Embryonic facial prominence (tissue), 1 donor: Measurements from ENCODE around the gene TBRG1.
A peak's percentile ranks its signal among the peaks of the same experiment; 100 is the strongest.
"Not testable (repeated sequence)": the region's sequence is repeated elsewhere in the genome, so short reads cannot be mapped to it uniquely, and the experiment has no call there.

Experiments
- DNase-seq: peaks from one replicate; pipeline ENCODE4 v3.0.0-alpha.2; 2016; ENCODE audit errors: extremely low spot score

The TBRG1 gene

GRCh38 chr11:124622531-124623451, at the start of gene TBRG1:
Gene TBRG1, plus strand, starts transcription at chr11:124622864. Its CDS starts 220 bp downstream, at chr11:124623084.
- DNase-seq = peak; percentile 90

- no peak for DNase-seq
Measured at GRCh38 chr11:124577716-124578427, 44.8 kb upstream of the TBRG1 start.

GRCh38 chr11:124578761-124579160, 43.9 kb upstream of the TBRG1 start:
- DNase-seq = no peak

GRCh38 chr11:124581817-124582216, 40.8 kb upstream of the TBRG1 start:
- no peak for DNase-seq

GRCh38 chr11:124582565-124582964, 40.1 kb upstream of the TBRG1 start:
- DNase-seq = no peak

GRCh38 chr11:124583781-124584180, 38.9 kb upstream of the TBRG1 start:
- DNase-seq = no peak

- DNase-seq = no peak
Measured at GRCh38 chr11:124584681-124585372, 37.8 kb upstream of the TBRG1 start.

- DNase-seq = peak; percentile 36
Measured at GRCh38 chr11:124586238-124586860, 36.3 kb upstream of the TBRG1 start.

GRCh38 chr11:124591430-124591829, 31.2 kb upstream of the TBRG1 start:
- DNase-seq = no peak

GRCh38 chr11:124592627-124593026, 30.0 kb upstream of the TBRG1 start:
- DNase-seq = no peak

- DNase-seq = no peak
Measured at GRCh38 chr11:124595302-124595701, 27.4 kb upstream of the TBRG1 start.

- no peak for DNase-seq
Measured at GRCh38 chr11:124597626-124598025, 25.0 kb upstream of the TBRG1 start.

- no peak for DNase-seq
Measured at GRCh38 chr11:124600621-124601320, 21.9 kb upstream of the TBRG1 start.

- DNase-seq = no peak
Measured at GRCh38 chr11:124602193-124602592, 20.5 kb upstream of the TBRG1 start.

GRCh38 chr11:124602723-124603122, 19.9 kb upstream of the TBRG1 start:
- DNase-seq = not testable (repeated sequence)

GRCh38 chr11:124605719-124606118, 16.9 kb upstream of the TBRG1 start:
- no peak for DNase-seq

- no peak for DNase-seq
Measured at GRCh38 chr11:124608147-124608546, 14.5 kb upstream of the TBRG1 start.

GRCh38 chr11:124610295-124610694, 12.4 kb upstream of the TBRG1 start:
- DNase-seq = no peak

- no peak for DNase-seq
Measured at GRCh38 chr11:124611064-124611463, 11.6 kb upstream of the TBRG1 start, which contains the start of gene PANX3. Gene PANX3, plus strand, starts transcription at chr11:124611428. Its CDS starts 129 bp downstream, at chr11:124611557.

- no peak for DNase-seq
Measured at GRCh38 chr11:124612045-124612444, 10.6 kb upstream of the TBRG1 start.
